ENCODE data around the gene HOGA1.

GRCh38 chr10:97572214-97572989 is 11.8 kb upstream of the HOGA1 start, which contains the start of gene ANKRD2:
- no peak for TF ChIP-seq EZH2 (IDR thresholded peaks at IDR 0.05; ENCODE audit: borderline replicate concordance, low read depth, low read length, severe bottlenecking)
- peak; percentile 87 to 96 for TF ChIP-seq CTCF (IDR thresholded peaks at IDR 0.05; ENCODE audit: extremely low read depth in 1 of 2, insufficient read depth in 1 of 2, low read depth in 1 of 2, low read length in 2 of 2)
- no peak for TF ChIP-seq MAX (IDR thresholded peaks at IDR 0.05; ENCODE audit: insufficient read depth, insufficient read length)
- no peak for TF ChIP-seq POLR2AphosphoS5 (IDR thresholded peaks at IDR 0.05; ENCODE audit: insufficient read depth, low read depth, low read length)
- no peak for TF ChIP-seq GATA2 (IDR thresholded peaks at IDR 0.05; ENCODE audit: insufficient read depth, insufficient read length, low read depth, low read length)
- TF ChIP-seq JUN (IDR thresholded peaks at IDR 0.05; ENCODE audit: borderline replicate concordance, insufficient read depth, insufficient read length, low read depth) = no peak
- no peak for TF ChIP-seq POLR2A (IDR thresholded peaks at IDR 0.05; ENCODE audit: low read depth, low read length)
- TF ChIP-seq FOS (IDR thresholded peaks at IDR 0.05; ENCODE audit: borderline replicate concordance, insufficient read depth, low read length) = no peak
- no peak for TF ChIP-seq MYC (IDR thresholded peaks at IDR 0.05; ENCODE audit: low read depth, low read length)
